ENCODE results near the gene TRIM63.
"Not testable (repeated sequence)": the region's sequence is repeated elsewhere in the genome, so short reads cannot be mapped to it uniquely, and the experiment has no call there.

The TRIM63 gene

GRCh38 chr1:26067432-26067911 lies at the start of gene TRIM63:
TSS of gene TRIM63 (minus strand) at chr1:26067630. CDS start at chr1:26067494, 136 bp downstream.
- DNase-seq (ENCODE audit: low read depth in 2 of 2), result no peak

- DNase-seq (ENCODE audit: low read depth in 2 of 2), result no peak
Observed at GRCh38 chr1:26114165-26114927, 46.9 kb upstream of the TRIM63 start.

GRCh38 chr1:26112407-26112775 lies 45.0 kb upstream of the TRIM63 start:
- no peak for DNase-seq (ENCODE audit: low read depth in 2 of 2)

- DNase-seq (ENCODE audit: low read depth in 2 of 2), result peak; percentile 81 to 91
Observed at GRCh38 chr1:26111530-26112406, 44.3 kb upstream of the TRIM63 start, which contains the start of gene PDIK1L. TSS of gene PDIK1L (plus strand) at chr1:26111824. CDS start at chr1:26114309, 2,485 bp downstream.

- DNase-seq (ENCODE audit: low read depth in 2 of 2), result peak; percentile 46 to 63
Observed at GRCh38 chr1:26110731-26111529, 43.5 kb upstream of the TRIM63 start.

GRCh38 chr1:26109229-26110164 lies 42.1 kb upstream of the TRIM63 start:
- no peak for DNase-seq (ENCODE audit: low read depth in 2 of 2)

GRCh38 chr1:26105226-26105548 lies 37.8 kb upstream of the TRIM63 start:
- DNase-seq (ENCODE audit: low read depth in 2 of 2), result not testable (repeated sequence)

GRCh38 chr1:26102526-26102925 lies 35.1 kb upstream of the TRIM63 start:
- no peak for DNase-seq (ENCODE audit: low read depth in 2 of 2)

GRCh38 chr1:26102119-26102518 lies 34.7 kb upstream of the TRIM63 start:
- no peak for DNase-seq (ENCODE audit: low read depth in 2 of 2)

- DNase-seq (ENCODE audit: low read depth in 2 of 2), result not testable (repeated sequence)
Observed at GRCh38 chr1:26100204-26100603, 32.8 kb upstream of the TRIM63 start.

- DNase-seq (ENCODE audit: low read depth in 2 of 2), result no peak
Observed at GRCh38 chr1:26099780-26100179, 32.4 kb upstream of the TRIM63 start.

- DNase-seq (ENCODE audit: low read depth in 2 of 2), result no peak
Observed at GRCh38 chr1:26098602-26099001, 31.2 kb upstream of the TRIM63 start.

GRCh38 chr1:26097696-26098095 lies 30.3 kb upstream of the TRIM63 start:
- DNase-seq (ENCODE audit: low read depth in 2 of 2), result no peak

- DNase-seq (ENCODE audit: low read depth in 2 of 2), result no peak
Observed at GRCh38 chr1:26096471-26096870, 29.0 kb upstream of the TRIM63 start.

- DNase-seq (ENCODE audit: low read depth in 2 of 2), result no peak
Observed at GRCh38 chr1:26094677-26095383, 27.4 kb upstream of the TRIM63 start.

GRCh38 chr1:26094076-26094669 lies 26.7 kb upstream of the TRIM63 start:
- DNase-seq (ENCODE audit: low read depth in 2 of 2), result no peak

- not testable (repeated sequence) for DNase-seq (ENCODE audit: low read depth in 2 of 2)
Observed at GRCh38 chr1:26093569-26093968, 26.1 kb upstream of the TRIM63 start.

GRCh38 chr1:26092422-26092821 lies 25.0 kb upstream of the TRIM63 start:
- no peak for DNase-seq (ENCODE audit: low read depth in 2 of 2)

GRCh38 chr1:26090893-26091292 lies 23.5 kb upstream of the TRIM63 start:
- no peak for DNase-seq (ENCODE audit: low read depth in 2 of 2)

GRCh38 chr1:26089125-26089524 lies 21.7 kb upstream of the TRIM63 start:
- no peak for DNase-seq (ENCODE audit: low read depth in 2 of 2)

Data from stimulated activated CD8-positive, alpha-beta memory T cell treated with anti-CD3 and anti-CD28 coated beads, Interleukin-7, amount 100 ng/mL, for 4 hours (primary cell).